HG02970 (cell line): ENCODE data around the gene SNX25.
"Not testable (repeated sequence)": the region's sequence is repeated elsewhere in the genome, so short reads cannot be mapped to it uniquely, and the experiment has no call there.

Experiments
- ATAC-seq: cut with Tn5 transposase; IDR thresholded peaks from one replicate; pipeline ENCODE4 v1.9.1; 2021; ENCODE audit warnings: mild to moderate bottlenecking, moderate library complexity, moderate number of reproducible peaks; ENCODE audit not compliant: unreplicated experiment, low FRiP score

SNX25 gene

GRCh38 chr4:185257694-185258093, 48.3 kb downstream of the SNX25 start:
- no peak for ATAC-seq

GRCh38 chr4:185258741-185259140, 49.3 kb downstream of the SNX25 start:
- ATAC-seq, result not testable (repeated sequence)

- ATAC-seq, result no peak
Observed at GRCh38 chr4:185259719-185260118, 50.3 kb downstream of the SNX25 start.

GRCh38 chr4:185261946-185262345, 52.5 kb downstream of the SNX25 start:
- ATAC-seq, result no peak

GRCh38 chr4:185263419-185263818, 54.0 kb downstream of the SNX25 start:
- ATAC-seq, result no peak

GRCh38 chr4:185265942-185266341, 56.5 kb downstream of the SNX25 start:
- no peak for ATAC-seq

- no peak for ATAC-seq
Observed at GRCh38 chr4:185269286-185269685, 59.9 kb downstream of the SNX25 start.

GRCh38 chr4:185270037-185270436, 60.6 kb downstream of the SNX25 start:
- no peak for ATAC-seq

- ATAC-seq, result no peak
Observed at GRCh38 chr4:185270885-185271284, 61.5 kb downstream of the SNX25 start.

- ATAC-seq, result no peak
Observed at GRCh38 chr4:185272245-185272644, 62.8 kb downstream of the SNX25 start.

GRCh38 chr4:185275501-185275900, 66.1 kb downstream of the SNX25 start:
- ATAC-seq, result no peak

GRCh38 chr4:185276036-185276435, 66.6 kb downstream of the SNX25 start:
- no peak for ATAC-seq

GRCh38 chr4:185278716-185279115, 69.3 kb downstream of the SNX25 start:
- no peak for ATAC-seq

GRCh38 chr4:185280608-185281007, 71.2 kb downstream of the SNX25 start:
- ATAC-seq, result no peak

GRCh38 chr4:185282968-185283367, 73.6 kb downstream of the SNX25 start:
- no peak for ATAC-seq

- ATAC-seq, result no peak
Observed at GRCh38 chr4:185283723-185284122, 74.3 kb downstream of the SNX25 start.

GRCh38 chr4:185285632-185286393, 76.4 kb downstream of the SNX25 start:
- no peak for ATAC-seq

GRCh38 chr4:185286571-185286970, 77.2 kb downstream of the SNX25 start:
- ATAC-seq, result no peak

GRCh38 chr4:185287031-185287430, 77.6 kb downstream of the SNX25 start:
- ATAC-seq, result no peak

GRCh38 chr4:185290018-185290607, 80.7 kb downstream of the SNX25 start:
- no peak for ATAC-seq

GRCh38 chr4:185290656-185291055, 81.3 kb downstream of the SNX25 start:
- ATAC-seq, result no peak

- no peak for ATAC-seq
Observed at GRCh38 chr4:185293202-185293601, 83.8 kb downstream of the SNX25 start.
